SK-N-SH (cell line): ENCODE data around the gene INS. TPM values are rescaled to one million over a fixed set of nuclear protein-coding genes. Genes with fewer than 3 reads are reported as not detected.
"Not testable (repeated sequence)": the region's sequence is repeated elsewhere in the genome, so short reads cannot be mapped to it uniquely, and the experiment has no call there.

Experiments used
- CTCF ChIA-PET: fragments of 300-600, 350-600 bp; formaldehyde crosslinking; extraction: SDS; loops from one replicate; lab custom pipeline; 2021; lab: Yijun Ruan, JAX
- POLR2A ChIA-PET: fragments of 350-600 bp; sonication (Branson Sonifier 250); formaldehyde crosslinking; extraction: SDS; loops from one replicate; lab custom pipeline; 2020; ENCODE audit warnings: antibody characterized with exemption, inconsistent platforms; lab: Yijun Ruan, JAX
- DNase-seq: peaks from one replicate; pipeline ENCODE4 v3.0.0; 2012
- H2AFZ ChIP-seq: fragments of 200-600 bp; sonication (generic); 2 replicates; pipeline ENCODE4 v1.8.1; 2016; ENCODE audit warnings: antibody characterized with exemption, mild to moderate bottlenecking, low read depth
- H3F3A ChIP-seq: fragments of 200-600 bp; sonication (generic); replicated peaks from 2 replicates; pipeline ENCODE3; 2016; ENCODE audit warnings: antibody characterized with exemption, mild to moderate bottlenecking; ENCODE audit not compliant: insufficient read depth
- H3K27ac ChIP-seq, 2 experiments: fragments of 200-500 bp in 1 of 2; fragments of 200-600 bp in 1 of 2; sonication (Bioruptor generic) in 1 of 2; sonication (generic), shearing (Covaris generic) in 1 of 2; 2 replicates each; pipeline versions ENCODE4 v1.5.1 to v1.6.1; 2014 to 2016; ENCODE audit warnings: low read depth in 2 of 2, inconsistent platforms in 1 of 2, low read length in 1 of 2, mild to moderate bottlenecking in 1 of 2, mixed read lengths in 1 of 2
- H3K27me3 ChIP-seq: fragments of 200-600 bp; sonication (generic), shearing (Covaris generic); 2 replicates; pipeline ENCODE4 v1.6.1; 2016; ENCODE audit warnings: mixed run types; ENCODE audit not compliant: insufficient read depth
- H3K36me3 ChIP-seq, 2 experiments: fragments of 200-500 bp in 1 of 2; fragments of 200-600 bp in 1 of 2; sonication (Bioruptor generic) in 1 of 2; sonication (generic) in 1 of 2; replicated peaks in 1 of 2; 2 replicates each; pipeline versions ENCODE3 to v1.5.1; 2014 to 2016; ENCODE audit warnings: low read length in 1 of 2, mild to moderate bottlenecking in 1 of 2; ENCODE audit not compliant: insufficient read depth in 2 of 2, control insufficient read depth in 1 of 2
- H3K4me1 ChIP-seq, 2 experiments: fragments of 200-500 bp in 1 of 2; fragments of 200-600 bp in 1 of 2; sonication (Bioruptor generic) in 1 of 2; sonication (generic), shearing (Covaris generic) in 1 of 2; 2 replicates each; pipeline versions ENCODE4 v1.5.1 to v1.6.1; 2014 to 2016; ENCODE audit warnings: low read depth in 1 of 2, low read length in 1 of 2, mixed run types in 1 of 2; ENCODE audit not compliant: insufficient read depth in 2 of 2, control insufficient read depth in 1 of 2
- H3K4me2 ChIP-seq: fragments of 200-600 bp; sonication (generic), shearing (Covaris generic); 2 replicates; pipeline ENCODE4 v1.6.1; 2017; ENCODE audit warnings: mixed run types
- H3K4me3 ChIP-seq, 2 experiments: fragments of 200-500 bp in 1 of 2; fragments of 200-600 bp in 1 of 2; sonication (Bioruptor generic) in 1 of 2; sonication (generic), shearing (Covaris generic) in 1 of 2; 2 replicates each; pipeline versions ENCODE4 v1.5.1 to v1.8.1; 2014 to 2016; ENCODE audit warnings: low read depth in 2 of 2, inconsistent platforms in 1 of 2, low read length in 1 of 2, mild to moderate bottlenecking in 1 of 2, mixed read lengths in 1 of 2, moderate library complexity in 1 of 2
- H3K79me2 ChIP-seq: fragments of 200-600 bp; sonication (generic); 2 replicates; pipeline ENCODE4 v1.8.1; 2017; ENCODE audit warnings: mild to moderate bottlenecking; ENCODE audit not compliant: insufficient read depth
- H3K9ac ChIP-seq: fragments of 200-600 bp; sonication (generic); 2 replicates; pipeline ENCODE4 v1.6.1; 2017; ENCODE audit warnings: mixed run types
- H3K9me2 ChIP-seq: fragments of 200-600 bp; sonication (generic); 2 replicates; pipeline ENCODE4 v1.6.1; 2017; ENCODE audit warnings: mixed run types
- H3K9me3 ChIP-seq: fragments of 200-600 bp; sonication (generic); 2 replicates; pipeline ENCODE4 v1.6.1; 2017; ENCODE audit warnings: mixed run types, mild to moderate bottlenecking, moderate library complexity
- H4K20me1 ChIP-seq: fragments of 200-600 bp; sonication (generic); 2 replicates; pipeline ENCODE4 v1.6.1; 2017; ENCODE audit warnings: mild to moderate bottlenecking, mixed run types; ENCODE audit not compliant: insufficient read depth
- CHD2 ChIP-seq: fragments of 150-350 bp; IDR thresholded peaks from 2 replicates; pipeline ENCODE4 v1.6.1; 2018; ENCODE audit warnings: low read length; ENCODE audit not compliant: partially characterized antibody
- FOXJ3 ChIP-seq: sonication (generic); formaldehyde crosslinking; IDR thresholded peaks from 2 replicates; pipeline ENCODE4 v1.5.1; 2020; ENCODE audit warnings: mild to moderate bottlenecking, missing genetic modification reagents
- FOXM1 ChIP-seq: IDR thresholded peaks from 2 replicates; pipeline ENCODE4 v1.4.0; 2012; ENCODE audit warnings: low read depth, mild to moderate bottlenecking
- GABPA ChIP-seq: IDR thresholded peaks from 2 replicates; pipeline ENCODE4 v1.4.0; 2012; ENCODE audit warnings: low read depth, mild to moderate bottlenecking
- GATA2 ChIP-seq: sonication (generic); formaldehyde crosslinking; IDR thresholded peaks from 2 replicates; pipeline ENCODE4 v1.5.0; 2020; ENCODE audit warnings: mild to moderate bottlenecking, missing genetic modification reagents
- MXI1 ChIP-seq: IDR thresholded peaks from 2 replicates; pipeline ENCODE4 v1.6.1; 2012; ENCODE audit warnings: mild to moderate bottlenecking, low read depth, low read length, improper control_type of control experiment
- NFIC ChIP-seq: IDR thresholded peaks from 2 replicates; pipeline ENCODE4 v1.4.0; 2012; ENCODE audit warnings: borderline replicate concordance
- RCOR1 ChIP-seq: fragments of 150-350 bp; IDR thresholded peaks from 2 replicates; pipeline ENCODE4 v1.6.1; 2017; ENCODE audit warnings: antibody characterized with exemption, low read length
- RFX5 ChIP-seq: IDR thresholded peaks from 2 replicates; pipeline ENCODE4 v1.6.1; 2012; ENCODE audit warnings: mild to moderate bottlenecking, improper control_type of control experiment, low read length
- TEAD4 ChIP-seq: IDR thresholded peaks from 2 replicates; pipeline ENCODE4 v1.4.0; 2012; ENCODE audit warnings: mild to moderate bottlenecking, borderline replicate concordance; ENCODE audit not compliant: insufficient read depth
- WGBS: methylation state at CpG from one replicate; pipeline ENCODE4 v1.1.6; 2017; ENCODE audit warnings: low lambda C conversion rate; 5-methylcytosine and 5-hydroxymethylcytosine counted together
- polyA plus RNA-seq, 3 experiments: library from polyadenylated mRNA; depleted of rRNA; stranded (reverse); fragments of >200 nt; gene quantifications; 2 replicates each; pipeline ENCODE4 v1.2.3, GENCODE V29; 2012
- TF ChIP-seq, protein P1 (sequence below): IDR thresholded peaks from 2 replicates; pipeline ENCODE4 v1.4.0; 2012; ENCODE audit warnings: low read depth, borderline replicate concordance

The INS gene
- polyA plus RNA-seq, 1 of the 3 experiments (the other 2 are of a cell fraction) = not detected

DNA sequence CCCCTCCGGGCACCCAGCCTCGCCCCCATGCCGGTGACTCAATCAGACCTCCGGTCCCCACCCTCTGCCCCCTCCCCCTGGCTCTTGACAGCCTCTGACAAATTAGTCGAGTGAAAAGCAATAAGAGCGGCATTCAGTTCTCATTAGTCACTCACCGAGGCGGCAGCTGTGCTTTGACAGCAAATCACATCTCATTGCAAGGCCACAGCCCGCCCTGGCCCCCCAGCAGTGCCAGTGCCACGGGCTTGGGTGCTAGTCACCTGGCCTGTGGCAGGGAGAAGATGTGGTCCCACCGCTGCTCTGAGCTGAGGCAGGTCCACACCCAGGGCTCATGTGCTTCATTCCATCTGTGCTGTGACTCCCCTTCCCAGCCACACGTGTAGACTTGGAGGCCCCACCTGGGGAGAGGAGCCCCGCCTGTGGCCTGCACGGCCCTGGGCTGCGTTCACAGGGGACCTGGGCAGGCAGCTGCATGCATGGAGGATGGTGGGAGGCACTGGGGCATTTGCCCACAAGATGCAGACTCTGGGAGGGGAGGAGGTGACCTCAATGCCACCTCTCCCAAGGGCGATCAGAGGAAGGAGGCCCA is 18.0 kb upstream of the INS start:
- POLR2A ChIA-PET = no interaction called here

DNA sequence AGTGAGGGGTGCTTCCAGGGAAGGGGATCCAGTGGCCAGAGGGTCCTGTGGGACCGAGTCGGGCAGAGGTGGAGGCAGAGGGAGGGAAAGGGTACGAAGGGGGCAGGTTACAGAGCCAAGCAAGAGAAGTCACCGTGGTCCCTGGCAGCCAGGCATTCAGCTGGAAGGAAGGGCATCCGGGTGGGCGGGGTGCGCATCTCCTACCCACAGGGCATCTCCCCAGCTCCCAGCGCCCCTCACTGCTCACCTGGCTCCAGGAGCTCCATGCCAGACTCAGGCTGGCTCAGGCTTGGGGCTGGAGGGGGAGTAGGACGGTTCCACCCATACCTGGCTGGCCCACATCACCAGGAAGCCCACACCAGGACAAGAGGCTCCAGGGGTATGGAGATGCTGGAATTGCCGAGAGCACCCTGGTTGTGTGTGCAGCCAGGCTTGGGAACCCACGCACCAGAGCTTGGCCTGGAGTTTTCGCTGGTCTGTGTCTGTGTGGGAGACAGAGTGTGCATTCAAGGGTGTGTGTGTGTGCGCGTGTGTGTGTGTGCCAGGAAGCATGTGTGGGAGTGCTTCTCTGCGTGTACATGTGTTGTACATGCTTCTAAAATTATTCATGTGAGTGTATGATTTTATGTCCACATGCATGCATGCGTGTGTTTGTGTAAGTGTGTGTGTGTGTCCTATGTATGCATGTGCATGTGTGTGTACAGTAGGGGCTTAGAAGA is 17.2 kb upstream of the INS start:
- H3K9me3 ChIP-seq, H3K27me3 ChIP-seq, H3K36me3 ChIP-seq, DNase-seq, H3K27ac ChIP-seq, H3K4me3 ChIP-seq, H2AFZ ChIP-seq, H3K79me2 ChIP-seq, H3F3A ChIP-seq, H3K9ac ChIP-seq, POLR2A ChIA-PET, H3K4me2 ChIP-seq, H3K9me2 ChIP-seq, H4K20me1 ChIP-seq: not testable (repeated sequence)
- peaks cover 0 to 14% of the 10 kb centered on the region in 2 experiments; a peak in 1 of 4 replicates for H3K4me1 ChIP-seq
- CTCF ChIA-PET = interaction anchor here (0.8 to 1.9 kb wide), 6 partner anchors 8 to 242 kb away, joined by 3 to 6 read pairs (median 3); no protein-coding TSS in a partner anchor
- WGBS = 68% methylated on average over 11 of the region's 16 CpGs

More for the DNA sequence above, 18.0 kb upstream of the INS start:
- Histone ChIP-seq H3K9me3 (no peaks in the 10 kb centered on the region), H2AFZ (no peak overlapping the region), H3K4me2 (no peak overlapping the region), H3K4me3 (no peak overlapping the region), H3F3A (no peaks in the 10 kb centered on the region), H3K9me2 (no peaks in the 10 kb centered on the region), H3K79me2 (no peaks in the 10 kb centered on the region), H3K4me1 (peaks cover 0 to 14% of the 10 kb centered on the region in 2 experiments; a peak in 1 of 4 replicates), H3K9ac (no peak overlapping the region), H4K20me1 (no peaks in the 10 kb centered on the region), H3K27me3 (no peaks in the 10 kb centered on the region), H3K27ac (no peak overlapping the region), H3K36me3 (no peaks in the 10 kb centered on the region)
- WGBS = 38% methylated on average over 11 of the region's 16 CpGs
- CTCF ChIA-PET = interaction anchor here (0.6 to 1.9 kb wide), 5 partner anchors 9 to 604 kb away, joined by 3 to 6 read pairs (median 3); no protein-coding TSS in a partner anchor
- DNase-seq = no peak
- TF ChIP-seq TEAD4 = no peak
- TF ChIP-seq NFIC = no peak
- no peak for TF ChIP-seq GATA2 (CRISPR knock-in tag)
- TF ChIP-seq FOXM1 = no peak
- no peak for TF ChIP-seq CHD2
- no peak for TF ChIP-seq FOXJ3 (CRISPR knock-in tag)
- no peak for TF ChIP-seq MXI1
- TF ChIP-seq GABPA = no peak
- no peak for TF ChIP-seq RCOR1
- TF ChIP-seq RFX5 = no peak
- TF ChIP-seq, protein P1, sequence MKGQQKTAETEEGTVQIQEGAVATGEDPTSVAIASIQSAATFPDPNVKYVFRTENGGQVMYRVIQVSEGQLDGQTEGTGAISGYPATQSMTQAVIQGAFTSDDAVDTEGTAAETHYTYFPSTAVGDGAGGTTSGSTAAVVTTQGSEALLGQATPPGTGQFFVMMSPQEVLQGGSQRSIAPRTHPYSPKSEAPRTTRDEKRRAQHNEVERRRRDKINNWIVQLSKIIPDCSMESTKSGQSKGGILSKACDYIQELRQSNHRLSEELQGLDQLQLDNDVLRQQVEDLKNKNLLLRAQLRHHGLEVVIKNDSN = no peak
